NOMO-1 treated with DMSO at 0.1 percent for 48 hours (cell line): ENCODE measurements around the gene NXPH3.

Experiments
- DNase-seq: peaks from one replicate; lab custom pipeline; 2025; ENCODE audit not compliant: unreplicated experiment; lab: John Stamatoyannopoulos, UW

The NXPH3 gene

GRCh38 chr17:49588726-49589576, 13.3 kb downstream of the NXPH3 start:
- DNase-seq = no peak

- DNase-seq = no peak
These were observed 13.9 kb downstream of the NXPH3 start for GRCh38 chr17:49589577-49589927.

GRCh38 chr17:49590874-49591273, 15.2 kb downstream of the NXPH3 start:
- DNase-seq = no peak

- DNase-seq = no peak
These were observed 16.6 kb downstream of the NXPH3 start for GRCh38 chr17:49592263-49592662.

- no peak for DNase-seq
These were observed 19.7 kb downstream of the NXPH3 start for GRCh38 chr17:49595328-49595727.

GRCh38 chr17:49595980-49596379, 20.3 kb downstream of the NXPH3 start:
- DNase-seq = no peak

GRCh38 chr17:49596613-49597244, 21.1 kb downstream of the NXPH3 start:
- no peak for DNase-seq

GRCh38 chr17:49597436-49597835, 21.8 kb downstream of the NXPH3 start:
- no peak for DNase-seq

GRCh38 chr17:49597928-49598655, 22.4 kb downstream of the NXPH3 start:
- DNase-seq = no peak

GRCh38 chr17:49598918-49599317, 23.2 kb downstream of the NXPH3 start:
- DNase-seq = no peak

GRCh38 chr17:49600949-49601348, 25.3 kb downstream of the NXPH3 start:
- no peak for DNase-seq

- DNase-seq = peak; percentile 22
These were observed 27.1 kb downstream of the NXPH3 start for GRCh38 chr17:49602783-49603182.

- DNase-seq = no peak
These were observed 27.6 kb downstream of the NXPH3 start for GRCh38 chr17:49603238-49603637.

- DNase-seq = no peak
These were observed 28.0 kb downstream of the NXPH3 start for GRCh38 chr17:49603720-49604119.

- DNase-seq = no peak
These were observed 28.7 kb downstream of the NXPH3 start for GRCh38 chr17:49604314-49604869.

GRCh38 chr17:49610883-49611584, 35.4 kb downstream of the NXPH3 start:
- DNase-seq = no peak

GRCh38 chr17:49612726-49613125, 37.1 kb downstream of the NXPH3 start:
- DNase-seq = no peak

- DNase-seq = no peak
These were observed 37.6 kb downstream of the NXPH3 start for GRCh38 chr17:49613182-49613800.

GRCh38 chr17:49616086-49616485, 40.4 kb downstream of the NXPH3 start:
- no peak for DNase-seq

- no peak for DNase-seq
These were observed 41.0 kb downstream of the NXPH3 start for GRCh38 chr17:49616601-49617131.
